MM.1S (cell line): ENCODE data around the gene RHOH.

Source experiments
- EZH2 ChIP-seq: fragments of 300-600 bp; sonication (generic); optimal IDR thresholded peaks from 2 replicates; pipeline ENCODE3; 2017; ENCODE audit warnings: low read depth, mild to moderate bottlenecking, antibody characterized with exemption, low read length, mixed read lengths
- EZH2phosphoT487 ChIP-seq: fragments of 300-600 bp; sonication (generic); IDR thresholded peaks from 2 replicates; pipeline ENCODE4 v1.6.1; 2018; ENCODE audit warnings: antibody characterized with exemption, low read length
- TF ChIP-seq, protein P1 (sequence below): fragments of 300-600 bp; sonication (generic); IDR thresholded peaks from 2 replicates; pipeline ENCODE4 v1.5.1; 2016; ENCODE audit warnings: antibody characterized with exemption, low read length, mixed read lengths

DNA sequence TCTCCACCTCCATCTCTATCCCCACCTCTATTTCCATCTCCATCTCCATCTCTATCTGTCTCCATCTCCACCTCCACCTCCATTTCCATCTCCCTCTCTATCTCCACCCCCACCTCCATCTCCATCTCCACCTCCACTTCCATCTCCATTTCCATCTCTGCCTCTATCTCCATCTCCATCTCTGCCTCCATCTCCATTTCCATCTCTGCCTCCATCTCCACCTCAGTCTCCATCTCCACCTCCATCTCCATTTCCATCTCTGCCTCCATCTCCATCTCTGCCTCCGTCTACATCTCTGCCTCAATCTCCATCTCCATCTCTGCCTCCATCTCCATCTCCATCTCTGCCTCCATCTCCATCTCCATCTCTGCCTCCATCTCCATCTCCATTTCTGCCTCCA lies 97.5 kb downstream of the RHOH start:
- TF ChIP-seq, protein P1, sequence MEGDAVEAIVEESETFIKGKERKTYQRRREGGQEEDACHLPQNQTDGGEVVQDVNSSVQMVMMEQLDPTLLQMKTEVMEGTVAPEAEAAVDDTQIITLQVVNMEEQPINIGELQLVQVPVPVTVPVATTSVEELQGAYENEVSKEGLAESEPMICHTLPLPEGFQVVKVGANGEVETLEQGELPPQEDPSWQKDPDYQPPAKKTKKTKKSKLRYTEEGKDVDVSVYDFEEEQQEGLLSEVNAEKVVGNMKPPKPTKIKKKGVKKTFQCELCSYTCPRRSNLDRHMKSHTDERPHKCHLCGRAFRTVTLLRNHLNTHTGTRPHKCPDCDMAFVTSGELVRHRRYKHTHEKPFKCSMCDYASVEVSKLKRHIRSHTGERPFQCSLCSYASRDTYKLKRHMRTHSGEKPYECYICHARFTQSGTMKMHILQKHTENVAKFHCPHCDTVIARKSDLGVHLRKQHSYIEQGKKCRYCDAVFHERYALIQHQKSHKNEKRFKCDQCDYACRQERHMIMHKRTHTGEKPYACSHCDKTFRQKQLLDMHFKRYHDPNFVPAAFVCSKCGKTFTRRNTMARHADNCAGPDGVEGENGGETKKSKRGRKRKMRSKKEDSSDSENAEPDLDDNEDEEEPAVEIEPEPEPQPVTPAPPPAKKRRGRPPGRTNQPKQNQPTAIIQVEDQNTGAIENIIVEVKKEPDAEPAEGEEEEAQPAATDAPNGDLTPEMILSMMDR, result no peak
- TF ChIP-seq EZH2phosphoT487 (no peak), EZH2 (no peak)
